GM19468 (cell line): Measurements from ENCODE around the gene DYNLT5.
"Not testable (repeated sequence)": the region's sequence is repeated elsewhere in the genome, so short reads cannot be mapped to it uniquely, and the experiment has no call there.

ENCODE experiments used
- ATAC-seq: cut with Tn5 transposase; IDR thresholded peaks from one replicate; pipeline ENCODE4 v1.9.1; 2021; ENCODE audit warnings: mild to moderate bottlenecking, moderate library complexity, moderate number of reproducible peaks; ENCODE audit not compliant: unreplicated experiment; ENCODE audit errors: extremely low read depth

Gene DYNLT5

DNA sequence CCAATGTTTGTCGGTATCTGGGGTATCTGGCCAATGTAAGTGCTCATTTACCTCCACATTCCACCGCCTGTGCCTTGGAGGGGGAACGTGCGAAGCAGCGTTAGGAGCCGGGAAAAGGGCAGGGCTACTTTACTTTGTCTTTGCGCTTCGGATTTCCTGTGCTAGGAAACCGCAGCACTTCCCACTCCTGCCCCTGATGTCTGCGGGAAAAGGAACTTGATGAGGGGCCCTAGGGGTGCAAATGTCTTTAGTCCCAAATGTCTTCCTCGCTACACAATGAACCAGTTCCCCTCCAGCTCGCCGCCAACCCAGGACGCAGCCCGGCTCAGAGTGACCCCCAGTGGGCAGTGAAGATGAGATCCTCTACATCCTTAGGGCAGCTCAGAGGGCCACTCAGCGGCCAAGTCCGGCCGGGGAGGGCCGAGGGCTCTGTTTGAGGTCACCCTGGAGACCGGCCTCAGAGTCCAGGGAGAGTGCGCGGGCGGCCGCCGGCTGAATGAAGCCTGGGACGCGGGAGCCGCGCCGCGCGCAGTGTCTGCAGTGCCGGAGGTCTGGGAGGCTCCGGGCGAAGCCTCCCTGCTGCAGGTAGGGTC lies at the start of gene DYNLT5:
Gene DYNLT5, plus strand, starts transcription at position 460 of the 593 bp plus-strand sequence. CDS start 2,200 bp downstream, outside the sequence.
- ATAC-seq, result no peak

DNA sequence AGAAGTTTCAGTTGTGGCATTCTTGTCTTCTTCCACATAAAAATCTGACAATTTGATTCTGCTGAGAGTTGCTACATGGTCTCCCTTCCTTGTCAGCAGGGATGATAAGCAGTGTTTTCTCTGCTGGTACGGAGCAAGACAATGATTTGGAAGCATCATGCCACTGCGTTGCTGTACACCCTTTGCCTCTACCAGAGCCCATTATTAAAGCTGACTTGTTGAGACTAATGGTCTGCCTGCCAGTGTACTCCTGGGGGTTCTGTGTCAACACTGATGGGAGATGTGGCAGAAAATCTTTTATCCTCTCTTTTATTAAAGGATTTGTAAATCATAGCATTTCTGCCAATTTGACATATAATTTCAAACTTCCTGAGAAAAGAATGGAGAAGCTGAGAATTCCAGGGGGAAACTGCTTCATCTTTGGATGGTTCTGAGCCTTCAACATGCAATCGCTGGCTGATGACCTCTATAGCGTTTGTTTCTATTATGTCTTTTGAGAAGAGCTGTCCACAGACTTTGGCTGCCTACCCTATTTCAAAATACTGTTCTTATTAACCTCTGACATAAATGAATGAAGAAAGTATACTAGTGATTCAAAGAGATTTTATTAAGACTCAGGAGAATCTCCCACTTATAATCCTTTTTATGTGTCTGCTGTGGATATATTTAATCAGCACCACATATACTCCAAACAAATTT lies 47.9 kb upstream of the DYNLT5 start:
- ATAC-seq, result no peak

GRCh38 chr1:66705110-66705509 lies 47.1 kb upstream of the DYNLT5 start:
- ATAC-seq, result no peak

DNA sequence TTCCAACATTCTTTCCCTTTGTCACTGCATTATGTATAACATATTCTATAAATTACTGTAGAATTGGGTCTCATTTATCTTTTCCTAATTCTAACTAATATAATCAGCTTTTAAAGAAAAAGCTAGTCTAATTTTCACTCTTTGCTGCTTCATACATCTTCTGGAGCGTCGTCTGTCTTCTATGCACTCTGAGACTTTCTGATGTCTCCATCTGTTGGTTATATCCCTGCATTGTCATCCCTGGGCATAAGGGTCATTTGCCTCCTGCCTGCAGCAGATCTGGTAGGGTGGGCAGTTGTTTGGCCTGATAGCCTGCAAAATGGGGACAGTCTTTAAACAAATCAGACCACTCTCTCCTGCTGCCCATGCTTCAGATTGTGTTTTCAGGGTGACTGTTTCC lies 40.8 kb upstream of the DYNLT5 start:
- no peak for ATAC-seq

GRCh38 chr1:66712839-66713238 lies 39.4 kb upstream of the DYNLT5 start:
- no peak for ATAC-seq

- no peak for ATAC-seq
These were observed 28.3 kb upstream of the DYNLT5 start for GRCh38 chr1:66723985-66724384.

- peak; percentile 74 for ATAC-seq
These were observed 26.2 kb upstream of the DYNLT5 start for GRCh38 chr1:66725885-66726665.

DNA sequence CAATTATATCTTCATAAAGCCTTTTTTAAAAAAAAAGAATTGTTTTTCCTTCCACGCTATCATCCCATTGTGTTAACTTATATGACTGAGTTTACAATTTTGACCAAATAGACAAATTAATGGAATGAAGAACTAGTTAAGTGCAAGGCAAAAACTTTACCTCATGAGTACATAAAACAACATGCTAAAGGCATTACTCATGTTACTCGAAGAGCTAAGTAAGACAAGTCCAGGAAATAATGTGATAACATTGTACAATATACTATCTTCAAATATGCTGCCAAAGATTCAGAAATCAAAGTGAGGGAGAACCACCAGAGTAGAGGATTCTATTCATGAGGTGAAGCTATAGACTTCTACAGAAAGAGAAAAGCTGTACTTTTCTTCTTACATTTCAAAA lies 24.2 kb upstream of the DYNLT5 start:
- ATAC-seq, result no peak

DNA sequence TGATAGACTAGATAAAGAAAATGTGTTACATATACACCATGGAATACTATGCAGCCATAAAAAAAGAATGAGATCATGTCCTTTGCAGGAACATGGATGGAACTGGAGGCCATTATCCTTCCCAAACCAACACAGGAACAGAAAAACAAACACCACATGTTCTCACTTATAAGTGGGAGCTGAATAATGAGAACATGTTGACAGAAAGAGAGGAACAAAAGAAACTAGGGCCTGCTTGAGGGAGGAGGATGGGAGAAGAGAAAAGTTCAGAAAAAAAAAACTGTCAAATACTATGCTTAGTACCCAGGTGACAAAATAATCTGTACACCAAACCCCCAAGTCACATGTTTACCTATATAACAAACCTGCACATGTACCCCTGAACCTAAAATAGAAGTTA lies 23.5 kb upstream of the DYNLT5 start:
- not testable (repeated sequence) for ATAC-seq

DNA sequence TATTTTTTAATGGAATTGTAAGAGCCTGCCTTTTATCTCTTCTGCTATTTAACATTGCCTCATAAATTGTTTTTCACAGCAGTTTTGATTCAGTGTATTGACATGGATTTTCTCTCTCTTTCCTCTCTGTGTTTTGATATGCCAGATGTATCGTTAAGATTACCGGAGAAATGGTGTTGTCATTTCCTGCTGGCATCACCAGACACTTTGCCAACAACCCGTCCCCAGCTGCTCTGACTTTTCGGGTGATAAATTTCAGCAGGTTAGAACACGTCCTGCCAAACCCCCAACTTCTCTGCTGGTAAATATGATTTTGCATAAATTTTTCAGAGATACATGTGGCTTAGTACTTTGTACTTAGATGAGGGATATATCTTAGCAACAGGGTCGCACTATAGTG lies 23.1 kb upstream of the DYNLT5 start:
- ATAC-seq, result no peak

- no peak for ATAC-seq
These were observed 22.7 kb upstream of the DYNLT5 start for GRCh38 chr1:66729523-66729922.

DNA sequence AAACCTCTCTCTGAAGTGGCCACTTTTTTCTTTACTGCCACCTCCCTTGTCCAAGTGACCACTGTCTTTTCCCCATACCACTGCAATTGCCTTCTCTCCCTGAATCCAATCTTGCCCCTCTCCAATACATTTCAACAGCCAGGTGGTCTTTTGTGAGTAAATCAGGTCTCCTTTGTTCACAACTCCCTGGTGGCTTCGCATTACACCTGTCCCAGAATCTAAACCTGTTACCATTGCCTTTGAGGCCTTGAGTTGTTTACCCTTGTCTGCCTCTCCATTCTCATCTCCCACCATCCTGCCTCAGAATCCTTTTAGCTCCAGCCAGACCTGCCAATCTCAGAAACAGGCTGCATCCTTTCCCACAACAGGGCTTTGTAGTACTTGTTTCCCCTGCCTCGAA lies 21.8 kb upstream of the DYNLT5 start:
- no peak for ATAC-seq

- no peak for ATAC-seq
These were observed 20.9 kb upstream of the DYNLT5 start for GRCh38 chr1:66731170-66731865.

DNA sequence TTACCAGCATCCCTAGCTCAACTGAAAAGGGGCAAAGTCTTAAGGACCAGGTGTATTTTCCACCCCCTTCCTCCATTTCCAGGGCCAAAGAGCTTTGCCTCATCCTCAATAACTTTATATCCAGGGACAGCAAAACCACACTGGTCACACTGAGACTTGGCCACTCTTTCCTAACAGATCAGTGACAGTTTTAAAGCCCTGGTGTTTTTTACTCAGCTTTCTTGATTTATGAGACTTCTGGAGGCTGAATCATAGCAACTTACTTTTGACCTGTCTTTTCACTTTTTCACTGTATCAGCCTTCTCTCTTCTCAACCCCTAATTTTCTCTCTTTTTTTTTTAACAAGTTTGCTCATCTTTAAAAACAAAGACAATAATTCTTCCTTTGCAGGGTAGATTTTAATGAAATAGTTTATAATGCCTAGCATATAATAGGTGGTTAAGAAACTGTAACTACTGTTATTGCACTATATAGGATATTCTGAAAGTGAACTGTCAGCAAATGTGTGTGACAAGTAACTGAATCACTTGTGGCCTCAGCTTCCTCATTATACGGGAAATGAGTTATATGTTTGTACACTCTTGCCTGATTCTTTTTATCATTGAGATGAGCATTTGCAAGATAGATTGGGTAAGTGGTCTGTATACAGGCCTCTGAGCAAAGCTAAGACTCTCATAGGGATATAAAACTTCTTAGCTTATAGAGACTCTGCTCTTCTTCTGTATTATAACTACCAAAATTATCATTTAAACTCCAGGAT lies 19.7 kb upstream of the DYNLT5 start:
- ATAC-seq, result no peak

GRCh38 chr1:66733348-66734017 lies 18.8 kb upstream of the DYNLT5 start:
- no peak for ATAC-seq

GRCh38 chr1:66734531-66734930 lies 17.7 kb upstream of the DYNLT5 start:
- not testable (repeated sequence) for ATAC-seq

DNA sequence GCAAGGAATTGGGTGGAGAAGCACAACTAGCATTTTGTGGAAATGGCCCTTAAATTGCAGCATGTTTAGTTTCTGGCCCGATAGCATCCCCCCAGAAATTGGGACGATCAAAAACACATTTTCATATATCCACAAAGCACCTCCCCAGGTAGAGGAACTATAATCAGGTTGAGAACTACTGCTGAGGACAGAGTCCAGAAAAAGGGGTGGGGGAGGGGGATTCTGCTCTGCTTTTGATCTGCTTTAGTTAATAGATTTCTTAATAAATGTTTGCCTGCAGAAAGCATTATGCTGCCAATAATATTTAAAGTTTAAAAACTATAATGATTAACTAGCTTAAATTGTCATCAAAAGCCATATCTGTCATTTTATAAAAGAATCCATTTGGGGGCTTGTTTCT lies 14.4 kb upstream of the DYNLT5 start:
- ATAC-seq, result no peak

- ATAC-seq, result no peak
These were observed 12.7 kb upstream of the DYNLT5 start for GRCh38 chr1:66739401-66740157.

DNA sequence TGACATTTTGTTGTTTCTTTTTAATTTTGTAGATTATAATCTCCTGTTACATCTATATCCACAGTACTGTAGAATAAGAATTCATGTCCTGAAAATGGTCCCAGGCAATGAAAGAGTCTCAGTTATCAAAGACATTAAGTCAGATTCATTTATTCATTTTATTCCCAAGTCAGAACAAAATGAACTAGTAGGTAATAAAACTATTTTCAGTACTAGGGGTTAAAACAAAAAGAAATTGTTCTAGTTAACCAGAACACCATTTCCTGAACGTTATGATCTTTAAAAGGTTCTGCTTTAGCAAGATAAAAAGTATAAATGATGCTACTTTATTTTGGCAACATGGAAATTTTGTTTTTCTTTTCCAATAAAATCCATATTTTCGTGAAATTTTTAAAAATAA lies 6.8 kb upstream of the DYNLT5 start:
- no peak for ATAC-seq
